Measurements from ENCODE around the gene OGDH. TPM values are rescaled to one million over a fixed set of nuclear protein-coding genes. Genes with fewer than 3 reads are reported as not detected.

OGDH gene
- total RNA-seq, 1 experiment from 2014 or later, result 69.1 TPM

DNA sequence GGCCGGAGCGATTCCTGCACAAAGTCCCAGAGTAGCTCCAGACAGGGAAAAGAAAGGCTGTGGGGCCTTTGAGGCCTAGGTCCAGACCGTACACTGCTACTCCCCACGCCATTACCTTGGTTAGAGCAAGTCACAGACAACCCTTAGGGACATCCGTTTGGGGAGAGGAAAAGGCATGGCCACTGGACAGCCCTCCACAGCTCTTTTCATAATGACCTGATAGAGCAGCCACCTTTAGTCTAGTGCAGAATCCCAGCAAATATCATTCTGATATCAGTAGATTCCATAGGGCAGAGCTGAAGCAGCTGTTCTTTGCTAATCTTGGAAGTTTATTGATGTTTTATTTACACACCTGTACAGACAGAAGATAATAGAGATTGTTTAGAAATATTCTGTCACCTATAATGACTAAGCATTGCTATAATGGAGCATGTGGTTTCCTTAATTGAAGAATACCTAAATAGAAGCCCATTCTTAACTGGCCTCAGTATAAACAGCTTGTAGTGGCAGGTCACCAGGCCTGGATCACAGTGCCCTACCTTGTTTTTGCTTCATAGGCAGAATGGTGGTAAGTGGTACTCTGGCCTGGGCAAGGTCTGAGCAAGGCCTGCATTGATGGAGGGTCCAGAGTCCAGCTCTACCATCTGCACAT is 27.9 kb downstream of the OGDH start (continued):
- TF ChIP-seq, protein P1, sequence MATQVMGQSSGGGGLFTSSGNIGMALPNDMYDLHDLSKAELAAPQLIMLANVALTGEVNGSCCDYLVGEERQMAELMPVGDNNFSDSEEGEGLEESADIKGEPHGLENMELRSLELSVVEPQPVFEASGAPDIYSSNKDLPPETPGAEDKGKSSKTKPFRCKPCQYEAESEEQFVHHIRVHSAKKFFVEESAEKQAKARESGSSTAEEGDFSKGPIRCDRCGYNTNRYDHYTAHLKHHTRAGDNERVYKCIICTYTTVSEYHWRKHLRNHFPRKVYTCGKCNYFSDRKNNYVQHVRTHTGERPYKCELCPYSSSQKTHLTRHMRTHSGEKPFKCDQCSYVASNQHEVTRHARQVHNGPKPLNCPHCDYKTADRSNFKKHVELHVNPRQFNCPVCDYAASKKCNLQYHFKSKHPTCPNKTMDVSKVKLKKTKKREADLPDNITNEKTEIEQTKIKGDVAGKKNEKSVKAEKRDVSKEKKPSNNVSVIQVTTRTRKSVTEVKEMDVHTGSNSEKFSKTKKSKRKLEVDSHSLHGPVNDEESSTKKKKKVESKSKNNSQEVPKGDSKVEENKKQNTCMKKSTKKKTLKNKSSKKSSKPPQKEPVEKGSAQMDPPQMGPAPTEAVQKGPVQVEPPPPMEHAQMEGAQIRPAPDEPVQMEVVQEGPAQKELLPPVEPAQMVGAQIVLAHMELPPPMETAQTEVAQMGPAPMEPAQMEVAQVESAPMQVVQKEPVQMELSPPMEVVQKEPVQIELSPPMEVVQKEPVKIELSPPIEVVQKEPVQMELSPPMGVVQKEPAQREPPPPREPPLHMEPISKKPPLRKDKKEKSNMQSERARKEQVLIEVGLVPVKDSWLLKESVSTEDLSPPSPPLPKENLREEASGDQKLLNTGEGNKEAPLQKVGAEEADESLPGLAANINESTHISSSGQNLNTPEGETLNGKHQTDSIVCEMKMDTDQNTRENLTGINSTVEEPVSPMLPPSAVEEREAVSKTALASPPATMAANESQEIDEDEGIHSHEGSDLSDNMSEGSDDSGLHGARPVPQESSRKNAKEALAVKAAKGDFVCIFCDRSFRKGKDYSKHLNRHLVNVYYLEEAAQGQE (IDR thresholded peaks at IDR 0.05; ENCODE audit: low read depth), result no peak
- TF ChIP-seq SRF (IDR thresholded peaks at IDR 0.05; ENCODE audit: low read depth), result no peak
- no peak for TF ChIP-seq SP1 (IDR thresholded peaks at IDR 0.05; ENCODE audit: low read depth)
- TF ChIP-seq EGR1 (IDR thresholded peaks at IDR 0.05; ENCODE audit: low read depth), result no peak

DNA sequence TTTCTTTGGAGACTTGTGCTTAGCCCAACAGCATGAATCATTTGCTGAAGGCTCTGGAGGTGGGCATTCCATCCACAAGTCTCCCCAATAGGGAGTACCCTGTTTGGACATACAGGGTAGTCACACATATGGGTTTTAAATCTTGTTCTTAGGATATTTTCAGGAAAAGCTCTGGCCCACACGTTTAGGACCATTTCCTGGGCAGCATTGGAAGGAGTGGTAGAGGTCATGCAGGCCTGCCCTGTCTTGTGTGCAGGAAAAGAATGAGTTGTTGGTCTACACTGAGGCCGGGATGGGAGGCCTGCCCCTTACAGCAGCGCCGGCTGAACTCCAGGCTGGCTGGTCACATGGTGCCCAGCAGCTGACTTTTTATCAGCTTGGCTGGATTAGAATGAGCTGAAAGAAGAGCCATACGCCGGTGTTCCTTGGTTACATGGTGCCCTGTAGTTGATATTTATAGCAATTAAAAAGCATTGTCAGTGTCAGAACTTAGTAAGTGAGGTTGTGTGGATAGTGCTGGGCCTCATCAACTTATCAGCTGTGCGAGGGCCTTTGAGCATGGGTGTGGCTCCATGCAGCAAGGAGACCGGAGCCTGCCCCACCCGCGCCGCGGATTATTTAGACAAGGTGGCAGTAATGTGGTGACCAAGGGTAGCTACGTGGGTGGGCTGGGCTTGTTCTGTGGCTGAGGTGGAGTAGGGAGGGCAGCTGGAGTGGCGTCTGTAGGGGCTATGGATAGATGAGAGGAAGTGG is 28.6 kb downstream of the OGDH start:
- Histone ChIP-seq H3K27me3 (ENCODE audit: insufficient read depth, low read length) (no peaks in the 10 kb centered on the region), H3K9me2 (ENCODE audit: insufficient read depth) (no peaks in the 10 kb centered on the region), H2AFZ (ENCODE audit: low read depth, low read length, poor library complexity, severe bottlenecking) (no peak overlapping the region), H3K4me1 (ENCODE audit: control insufficient read depth in 1 of 2, insufficient read depth in 2 of 2, low read length in 2 of 2) (peaks cover 36 to 67% of the 10 kb centered on the region in 2 experiments), H3K9me3 (ENCODE audit: control insufficient read depth in 1 of 2, insufficient read depth in 1 of 2, low read depth in 1 of 2, low read length in 2 of 2) (no peaks in the 10 kb centered on the region), H4K20me1 (ENCODE audit: insufficient read depth) (no peaks in the 10 kb centered on the region), H3K36me3 (ENCODE audit: control insufficient read depth in 1 of 2, insufficient read depth in 2 of 2, low read length in 2 of 2) (no peaks in the 10 kb centered on the region; a peak in 1 of 4 replicates), H3K27ac (ENCODE audit: low read depth, low read length) (no peak overlapping the region; the same call in 1 of the 2 replicates), H3K4me2 (ENCODE audit: low read length) (peak overlapping the region; percentile 33), H3K9ac (ENCODE audit: low read length) (no peak overlapping the region), H3K79me2 (ENCODE audit: insufficient read depth, low read length) (peaks cover 13% of the 10 kb centered on the region; the same call in 1 of the 2 replicates), H3K4me3 (replicated peaks in 1 of 2; ENCODE audit: low read depth in 1 of 2, low read length in 2 of 2) (no peak overlapping the region)
- no peak for ATAC-seq
- no peak for TF ChIP-seq TCF7L2 (IDR thresholded peaks at IDR 0.05; ENCODE audit: borderline replicate concordance, extremely low read depth, insufficient read depth, insufficient read length)
- 0 out of 2 replicates have a peak, but pooled peaks have one; percentile 36 for TF ChIP-seq ZFX (IDR thresholded peaks at IDR 0.05)
- ChIA-PET POLR2A (interaction anchor here (3.2 kb wide), 1 partner anchor 28 kb away, joined by 13 read pairs; the partner anchor contains the start of gene OGDH), CTCF (no interaction called here), RAD21 (ENCODE audit: low non-redundant PET in 1 of 2, low total read pairs in 2 of 2, uncharacterized antibody in 2 of 2, unreplicated experiment in 2 of 2) (no interaction called here)
- no peak for DNase-seq (ENCODE audit: low read depth, low spot score)
- intact Hi-C loops (cut with micrococcal nuclease), result loop anchor here (5.0 kb wide), 2 partner anchors 97 to 112 kb away; partner anchors contain the start of gene ZMIZ2
- BruUV-seq (replicated peaks), result no TSS peak

Measured in HCT116 (cell line).